Activated effector memory CD4-positive, alpha-beta T cell treated with anti-CD3 and anti-CD28 coated beads, Interleukin-2, amount 50 U/mL, for 16 hours (primary cell): ENCODE results near the gene MNS1.
"Not testable (repeated sequence)": the region's sequence is repeated elsewhere in the genome, so short reads cannot be mapped to it uniquely, and the experiment has no call there.

Experiments used
- DNase-seq: peaks from one replicate; pipeline ENCODE4 v3.0.0-alpha.2; 2020

The MNS1 gene

GRCh38 chr15:56442354-56442753 is 22.6 kb downstream of the MNS1 start:
- DNase-seq = no peak

- no peak for DNase-seq
Measured at GRCh38 chr15:56440214-56440770, 24.6 kb downstream of the MNS1 start.

DNA sequence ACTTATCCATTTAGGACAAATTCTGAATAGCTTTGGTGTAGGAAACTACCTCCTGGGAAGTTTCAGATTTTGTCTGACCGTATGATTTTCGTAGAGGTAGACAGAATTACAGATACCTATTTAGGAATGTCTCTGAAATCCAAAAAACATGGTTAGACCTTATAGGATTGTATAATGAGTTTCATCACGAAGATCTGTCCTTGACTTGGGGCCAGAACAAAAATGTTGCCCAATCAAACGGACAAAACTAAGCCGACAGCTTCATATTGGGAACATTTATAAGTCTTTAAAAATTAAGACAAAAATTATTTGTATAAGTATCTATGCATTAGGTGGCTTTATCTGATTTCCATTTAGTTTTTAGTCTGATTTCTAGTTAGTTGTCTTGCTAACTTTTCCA is 32.6 kb downstream of the MNS1 start:
- DNase-seq = no peak

DNA sequence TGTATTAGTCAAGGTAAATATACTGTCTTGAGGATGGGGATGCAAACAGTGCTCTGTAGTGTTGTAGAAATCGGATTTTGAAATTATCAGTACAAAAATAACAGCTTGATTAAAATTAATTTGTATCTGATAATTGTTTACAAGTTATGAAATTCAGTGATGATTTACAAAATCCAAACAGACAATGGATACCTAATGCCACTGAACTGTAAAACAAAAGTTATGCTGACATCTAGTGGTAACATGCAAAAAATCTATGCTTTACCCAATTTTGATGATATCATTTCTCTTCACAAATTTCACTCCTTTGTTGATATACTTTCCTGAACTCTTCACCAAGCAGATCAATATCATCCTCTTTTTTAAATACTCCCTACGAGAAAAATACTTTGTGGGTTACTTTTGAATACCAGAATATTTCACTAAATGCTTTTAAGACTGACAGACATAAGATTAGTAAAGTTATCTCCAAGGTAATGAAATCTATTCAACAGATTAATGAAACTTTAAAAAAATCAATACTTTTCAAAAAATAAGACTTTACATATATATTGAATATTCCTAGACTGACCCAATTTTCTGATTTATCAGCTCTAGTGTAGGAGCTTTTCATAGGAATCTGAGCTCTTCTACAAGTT is 36.0 kb downstream of the MNS1 start:
- DNase-seq = no peak

DNA sequence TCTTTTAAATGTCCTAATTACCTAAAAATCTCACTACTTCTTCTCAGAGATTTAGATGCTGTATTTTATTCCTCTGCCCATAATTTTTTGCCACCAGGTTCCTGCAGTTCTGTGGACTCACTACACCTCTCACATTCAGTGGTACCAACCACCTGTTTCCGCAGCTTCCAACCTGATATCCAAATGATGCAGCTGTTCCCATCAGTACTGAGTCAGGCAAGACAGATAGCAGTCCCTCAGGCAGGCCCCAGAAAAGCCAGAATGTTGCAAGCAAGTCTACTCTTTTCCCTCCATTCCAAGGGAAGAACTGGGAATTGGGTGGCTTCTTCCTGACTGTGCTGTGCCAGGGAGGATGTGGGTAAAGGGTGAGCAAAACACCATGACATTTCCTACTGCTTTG is 39.0 kb downstream of the MNS1 start:
- no peak for DNase-seq

DNA sequence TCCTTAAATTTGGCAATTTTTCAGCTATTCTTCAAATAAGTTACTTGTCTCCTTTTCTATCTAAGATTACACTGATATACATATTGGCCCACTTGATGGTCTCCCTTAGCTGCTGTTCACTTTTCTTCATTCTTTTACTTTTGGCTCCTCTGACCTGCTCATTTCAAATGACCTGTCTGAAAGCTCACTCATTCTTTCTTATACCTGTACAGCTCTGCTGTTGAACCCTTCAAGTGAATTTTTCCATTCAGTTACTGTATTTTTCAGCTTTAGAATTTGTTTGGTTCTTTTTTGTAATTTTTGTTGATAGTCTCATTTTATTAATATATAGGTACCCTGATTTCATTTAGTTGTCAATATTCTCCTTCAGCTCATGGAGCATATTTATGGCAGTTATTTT is 39.7 kb downstream of the MNS1 start:
- DNase-seq = no peak

GRCh38 chr15:56413114-56413733 is 51.7 kb downstream of the MNS1 start:
- not testable (repeated sequence) for DNase-seq

GRCh38 chr15:56411122-56411749 is 53.7 kb downstream of the MNS1 start:
- DNase-seq = no peak

DNA sequence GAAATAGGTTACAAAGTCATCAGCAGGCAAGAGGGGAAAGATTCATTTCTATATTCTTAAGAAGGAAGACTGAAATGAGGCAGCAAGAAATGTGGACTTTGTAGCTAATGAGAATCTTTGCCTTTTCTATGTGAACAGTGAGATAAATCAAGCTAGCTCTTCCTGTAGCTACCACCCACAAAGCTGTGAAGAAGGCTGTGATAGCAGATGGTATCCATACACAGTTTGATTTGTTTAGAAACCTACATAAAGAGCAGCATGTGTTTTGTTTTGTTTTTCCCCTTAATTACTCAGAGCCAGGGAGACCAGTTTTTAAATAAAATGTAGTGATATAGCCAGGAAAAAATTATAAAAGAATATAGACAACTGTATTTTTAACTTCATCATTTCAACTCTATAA is 54.2 kb downstream of the MNS1 start:
- DNase-seq = no peak

DNA sequence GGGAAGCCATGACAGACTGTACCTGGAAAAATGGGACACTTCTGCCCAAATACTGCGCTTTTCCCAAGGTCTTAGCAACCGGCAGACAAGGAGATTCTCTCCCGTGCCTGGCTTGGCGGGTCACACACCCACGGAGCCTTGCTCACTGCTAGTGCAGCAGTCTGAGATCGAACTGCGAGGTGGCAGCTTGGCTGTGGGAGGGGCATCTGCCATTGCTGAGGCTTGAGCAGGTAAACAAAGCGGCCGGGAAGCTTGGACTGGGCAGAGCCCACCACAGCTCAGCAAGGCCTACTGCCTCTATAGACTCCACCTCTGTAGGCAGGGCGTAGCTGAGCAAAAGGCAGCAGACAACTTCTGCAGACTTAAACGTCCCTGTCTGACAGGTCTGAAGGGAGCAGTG is 65.7 kb downstream of the MNS1 start:
- not testable (repeated sequence) for DNase-seq

DNA sequence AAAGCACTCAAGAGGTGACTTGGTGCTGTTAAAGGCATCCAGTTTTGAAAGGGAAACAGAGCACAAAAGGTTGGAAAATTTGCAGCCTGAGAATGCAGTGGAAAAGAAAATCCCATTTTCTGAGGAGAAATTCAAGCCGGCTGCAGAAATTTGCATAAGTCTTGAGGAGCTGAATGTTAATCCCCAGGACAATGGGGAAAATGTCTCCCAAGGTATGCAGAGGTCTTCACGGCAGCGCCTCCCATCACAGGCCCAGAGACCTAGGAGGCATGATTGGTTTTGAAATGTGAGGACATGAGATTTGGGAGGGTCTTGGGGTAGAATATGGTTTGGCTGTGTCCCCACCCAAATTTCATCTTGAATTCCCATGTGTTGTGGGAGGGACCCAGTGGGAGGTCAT is 67.6 kb downstream of the MNS1 start:
- DNase-seq = not testable (repeated sequence)

DNA sequence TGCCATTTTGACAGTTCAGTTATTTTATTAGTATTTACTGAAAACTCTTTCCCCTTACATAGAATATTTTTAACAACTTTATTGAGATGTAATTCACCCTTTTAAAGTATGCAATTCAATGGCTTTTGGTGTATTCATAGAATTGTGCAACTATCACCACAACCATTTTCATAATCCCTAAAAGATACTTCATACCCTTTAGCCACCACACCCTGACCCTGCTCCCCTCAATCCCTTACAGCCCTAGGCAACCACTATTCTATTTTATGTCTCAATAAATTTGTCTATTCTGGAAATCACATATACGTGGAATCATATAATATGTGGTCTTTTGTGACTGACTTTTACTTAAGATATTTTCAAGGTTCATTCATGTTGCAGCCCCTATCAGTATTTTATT is 70.0 kb downstream of the MNS1 start:
- DNase-seq = no peak

DNA sequence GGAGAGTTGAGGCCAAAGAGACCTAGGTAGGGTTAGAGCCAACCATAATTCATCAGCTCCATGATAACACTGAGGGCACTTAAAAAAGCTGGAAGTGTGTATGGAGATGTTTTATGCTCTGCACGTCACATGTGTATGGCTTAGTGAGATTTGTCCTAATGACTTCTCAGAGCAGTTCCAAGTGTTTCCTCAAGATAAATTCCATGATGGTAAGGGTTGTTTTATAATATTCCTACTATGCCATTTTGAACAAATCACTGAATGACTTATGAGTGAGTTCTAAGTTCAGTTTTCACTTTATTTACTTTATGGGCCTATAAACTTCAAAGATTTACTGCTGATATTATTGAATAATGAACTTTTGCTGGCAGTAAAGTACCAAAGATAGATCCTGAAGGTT is 71.7 kb downstream of the MNS1 start:
- DNase-seq = no peak

GRCh38 chr15:56390739-56391267 is 74.1 kb downstream of the MNS1 start:
- no peak for DNase-seq

- no peak for DNase-seq
Measured at GRCh38 chr15:56385908-56386307, 79.0 kb downstream of the MNS1 start.

DNA sequence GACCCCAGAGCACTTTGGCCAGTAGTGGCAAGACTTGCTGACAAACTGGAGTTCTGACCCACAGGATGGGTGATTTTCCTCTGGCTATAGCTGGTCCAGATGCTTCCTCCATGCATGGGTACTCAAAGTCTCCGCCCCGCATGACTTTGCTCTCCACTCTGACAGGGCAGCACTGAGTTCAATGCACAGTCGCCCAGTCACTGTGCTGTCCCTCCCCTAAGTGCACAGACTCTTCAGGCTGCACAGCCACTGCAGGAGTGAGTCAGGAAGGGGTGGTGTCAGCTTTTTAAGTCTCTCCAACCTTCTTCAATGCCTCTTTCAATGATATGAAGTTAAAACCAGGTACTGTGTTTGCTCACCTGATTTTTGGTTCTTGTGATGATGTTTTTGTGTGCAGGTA is 81.9 kb downstream of the MNS1 start:
- DNase-seq = no peak
